GM12878 (cell line): ENCODE data around the gene NFATC1. TPM values are rescaled to one million over a fixed set of nuclear protein-coding genes. Genes with fewer than 3 reads are reported as not detected.

Experiments
- ATAC-seq: fragments of 200-7000 bp; cut with Tn5 transposase; 3 replicates; pipeline ENCODE4 v1.9.1; 2020; ENCODE audit warnings: mild to moderate bottlenecking, moderate library complexity
- BruUV-seq: library from RNA; stranded (reverse); fragments of 400-500 nt; replicated peaks from 2 replicates; lab custom pipeline; 2021; lab: Mats Ljungman, UMichigan
- CTCF ChIA-PET: fragments of 300-600 bp; sonication (Branson Sonifier 250); formaldehyde crosslinking; extraction: SDS; loops from one replicate; lab custom pipeline; 2021; ENCODE audit warnings: inconsistent platforms; lab: Yijun Ruan, JAX
- POLR2A ChIA-PET: fragments of 350-600 bp; formaldehyde crosslinking; extraction: SDS; loops from one replicate; lab custom pipeline; 2021; ENCODE audit warnings: inconsistent platforms; lab: Charles Lee
- RAD21 ChIA-PET: fragments of 300-600 bp; sonication (Branson Sonifier 250); formaldehyde crosslinking; loops from one replicate; lab custom pipeline; 2023; ENCODE audit warnings: antibody characterized with exemption; ENCODE audit not compliant: unreplicated experiment; lab: Charles Lee
- SMC1A ChIA-PET: fragments of 300-600 bp; sonication (Branson Sonifier 250); formaldehyde crosslinking; loops from one replicate; lab custom pipeline; 2023; ENCODE audit not compliant: unreplicated experiment, uncharacterized antibody; lab: Charles Lee
- DNase-seq: peaks from one replicate; pipeline ENCODE4 v3.0.0-alpha.2; 2011; ENCODE audit warnings: low read depth, low spot score
- FAIRE-seq: peaks from 3 replicates; lab custom pipeline; 2011; peaks lifted over from hg19 to GRCh38; lab: Jason Lieb, UNC
- H2AFZ ChIP-seq: 2 replicates; pipeline ENCODE4 v1.6.0; 2011; ENCODE audit warnings: low read depth, low read length, control low read depth; ENCODE audit not compliant: control insufficient read depth
- H3K27ac ChIP-seq: 2 replicates; pipeline ENCODE4 v1.5.1; 2011; ENCODE audit warnings: control low read depth; ENCODE audit not compliant: control insufficient read depth, insufficient read depth
- H3K27me3 ChIP-seq, 2 experiments: replicated peaks in 1 of 2; 2 replicates each; pipeline versions ENCODE4 v1.6.0 to v1.6.1; 2011; ENCODE audit warnings: low read length in 1 of 2; ENCODE audit not compliant: control insufficient read depth in 2 of 2, insufficient read depth in 2 of 2
- H3K36me3 ChIP-seq, 2 experiments: 2 replicates each; pipeline ENCODE4 v1.5.1; 2011; ENCODE audit warnings: low read length in 1 of 2; ENCODE audit not compliant: control insufficient read depth in 2 of 2, insufficient read depth in 2 of 2
- H3K4me1 ChIP-seq: 2 replicates; pipeline ENCODE4 v1.6.1; 2011; ENCODE audit warnings: mild to moderate bottlenecking, low read length, moderate library complexity, mixed read lengths; ENCODE audit not compliant: control insufficient read depth, insufficient read depth
- H3K4me2 ChIP-seq: 2 replicates; pipeline ENCODE4 v1.6.0; 2011; ENCODE audit warnings: control low read depth; ENCODE audit not compliant: control insufficient read depth, insufficient read depth
- H3K4me3 ChIP-seq: fragments of 200-600 bp; sonication (generic); 2 replicates; pipeline ENCODE4 v1.5.1; 2016
- H3K79me2 ChIP-seq: 2 replicates; pipeline ENCODE4 v1.6.0; 2011; ENCODE audit warnings: low read length; ENCODE audit not compliant: control insufficient read depth, insufficient read depth
- H3K9ac ChIP-seq: 2 replicates; pipeline ENCODE4 v1.8.0; 2011; ENCODE audit warnings: low read length, control low read depth, mixed read lengths; ENCODE audit not compliant: control insufficient read depth, insufficient read depth
- H3K9me3 ChIP-seq: replicated peaks from 3 replicates; pipeline ENCODE4 v1.5.1; 2011; ENCODE audit warnings: mild to moderate bottlenecking, low read length; ENCODE audit not compliant: control insufficient read depth, insufficient read depth
- H4K20me1 ChIP-seq: 2 replicates; pipeline ENCODE4 v1.6.0; 2011; ENCODE audit not compliant: control insufficient read depth, insufficient read depth
- BMI1 ChIP-seq: fragments of 450-650 bp; IDR thresholded peaks from 2 replicates; pipeline ENCODE4 v1.6.1; 2016; ENCODE audit warnings: mild to moderate bottlenecking, moderate library complexity, borderline replicate concordance
- KLF5 ChIP-seq: fragments of 450-650 bp; IDR thresholded peaks from 2 replicates; pipeline ENCODE4 v1.6.1; 2014; ENCODE audit warnings: mild to moderate bottlenecking; ENCODE audit not compliant: partially characterized antibody
- MEF2A ChIP-seq: IDR thresholded peaks from 2 replicates; pipeline ENCODE4 v1.6.1; 2011; ENCODE audit warnings: low read depth, mild to moderate bottlenecking, low read length, moderate library complexity; ENCODE audit not compliant: insufficient read depth
- MEF2B ChIP-seq: fragments of 450-650 bp; IDR thresholded peaks from 2 replicates; pipeline ENCODE4 v1.6.1; 2018; ENCODE audit warnings: mild to moderate bottlenecking, moderate library complexity; ENCODE audit not compliant: partially characterized antibody, poor library complexity, severe bottlenecking
- MTA2 ChIP-seq: fragments of 450-650 bp; IDR thresholded peaks from 2 replicates; pipeline ENCODE4 v1.6.1; 2016; ENCODE audit warnings: low read depth, mild to moderate bottlenecking, moderate library complexity
- MYC ChIP-seq: IDR thresholded peaks from 2 replicates; pipeline ENCODE4 v1.6.1; 2011; ENCODE audit warnings: mild to moderate bottlenecking, low read length, moderate library complexity, inconsistent platforms; ENCODE audit not compliant: insufficient read depth, insufficient replicate concordance, insufficient read length, severe bottlenecking
- NR2C1 ChIP-seq: fragments of 450-650 bp; IDR thresholded peaks from 2 replicates; pipeline ENCODE4 v1.6.1; 2017; ENCODE audit warnings: antibody characterized with exemption, mild to moderate bottlenecking, moderate library complexity
- POLR2A ChIP-seq: IDR thresholded peaks from 2 replicates; pipeline ENCODE4 v1.6.1; 2011; ENCODE audit warnings: low read depth, mild to moderate bottlenecking, low read length
- RELA ChIP-seq: fragments of 450-650 bp; IDR thresholded peaks from 2 replicates; pipeline ENCODE4 v1.8.0; 2014; ENCODE audit warnings: borderline replicate concordance; ENCODE audit not compliant: partially characterized antibody
- SIN3A ChIP-seq: IDR thresholded peaks from 2 replicates; pipeline ENCODE4 v1.6.1; 2012; ENCODE audit warnings: low read depth, low read length, improper control_type of control experiment
- SREBF1 ChIP-seq: IDR thresholded peaks from 2 replicates; pipeline ENCODE4 v1.6.1; 2012; ENCODE audit warnings: mild to moderate bottlenecking, low read length
- SREBF2 ChIP-seq: IDR thresholded peaks from 2 replicates; pipeline ENCODE4 v1.6.1; 2012; ENCODE audit warnings: mild to moderate bottlenecking, low read length
- YBX1 ChIP-seq: fragments of 450-650 bp; IDR thresholded peaks from 2 replicates; pipeline ENCODE4 v1.6.1; 2016; ENCODE audit warnings: antibody characterized with exemption
- ZBTB4 ChIP-seq: fragments of 450-650 bp; formaldehyde crosslinking; IDR thresholded peaks from 2 replicates; pipeline ENCODE4 v1.4.0; 2022; ENCODE audit warnings: mild to moderate bottlenecking, moderate library complexity
- WGBS: methylation state at CpG from one replicate; pipeline ENCODE4 v1.1.6; 2016; ENCODE audit warnings: low lambda C conversion rate; ENCODE audit not compliant: insufficient replicate concordance, insufficient coverage; ENCODE audit errors: missing lambda C conversion rate; 5-methylcytosine and 5-hydroxymethylcytosine counted together
- in situ Hi-C: fragments of 300-500 bp; cut with MboI; formaldehyde crosslinking; loops from 9 replicates; pipeline ENCODE4 v1.14.3; 2018; ENCODE audit warnings: mixed read lengths
- intact Hi-C: fragments of 100-400 bp; cut with micrococcal nuclease; formaldehyde crosslinking; loops from one replicate; pipeline ENCODE4 v1.14.2; 2022; ENCODE audit not compliant: unreplicated experiment
- polyA plus RNA-seq, 11 experiments: library from polyadenylated mRNA; depleted of rRNA in 4 of 11; unstranded in 6 of 11; stranded (reverse) in 5 of 11; fragments of >200 nt; fragmentation: Nextera tagmentation in 4 of 11; fragmentation: Illumina TruSeq in 1 of 11; extraction: Ambion mirVana in 4 of 11; extraction: Trizol in 1 of 11; gene quantifications; 1 replicate in 1 of 11; 2 replicates in 10 of 11; pipeline versions ENCODE4 v1.2.1 to v1.2.3, GENCODE V29; 2011 to 2016; ENCODE audit warnings: inconsistent platforms in 2 of 11, missing spikeins in 2 of 11, low read depth in 1 of 11
- total RNA-seq, 4 experiments: library from RNA; depleted of rRNA in 3 of 4; stranded (reverse); fragments of >200 nt in 3 of 4; fragmentation: Illumina TruSeq in 1 of 4; extraction: Trizol in 1 of 4; gene quantifications; 2 replicates each; pipeline versions ENCODE4 v1.2.1 to v1.2.3, GENCODE V29; 2013 to 2021

NFATC1 gene
- total and polyA plus RNA-seq, 10 of the 15 experiments (the other 5 are each of a cell fraction or from before 2014, with no cell fraction given) = 0.84 to 20.8 (median 5.1) TPM

GRCh38 chr18:79471597-79471996, 75.9 kb downstream of the NFATC1 start:
- BruUV-seq = no TSS peak
- Histone ChIP-seq H3K79me2 (no peaks in the 10 kb centered on the region), H3K4me1 (peaks cover 4% of the 10 kb centered on the region), H4K20me1 (no peaks in the 10 kb centered on the region), H3K9ac (no peak overlapping the region), H3K27ac (no peak overlapping the region), H2AFZ (no peak overlapping the region), H3K36me3 (no peaks in the 10 kb centered on the region; a peak in 1 of 4 replicates), H3K9me3 (peaks cover 2% of the 10 kb centered on the region; the same call in 1 of the 3 replicates), H3K4me2 (no peak overlapping the region), H3K27me3 (no peaks in the 10 kb centered on the region), H3K4me3 (no peak overlapping the region)
- no peak for FAIRE-seq
- in situ Hi-C loops (no loop called here), intact Hi-C loops (no loop called here)
- no peak for DNase-seq
- ChIA-PET SMC1A (no interaction called here), CTCF (no interaction called here), POLR2A (no interaction called here), RAD21 (no interaction called here)
- TF ChIP-seq SREBF1 = no peak
- TF ChIP-seq BMI1 = no peak
- no peak for TF ChIP-seq YBX1
- TF ChIP-seq MEF2B = no peak
- TF ChIP-seq ZBTB4 (CRISPR knock-in tag) = no peak
- TF ChIP-seq POLR2A = no peak
- no peak for TF ChIP-seq SREBF2
- no peak for TF ChIP-seq MEF2A
- no peak for TF ChIP-seq SIN3A
- no peak for TF ChIP-seq MTA2
- TF ChIP-seq KLF5 = no peak
- TF ChIP-seq NR2C1 = no peak
- TF ChIP-seq RELA = no peak
- no peak for TF ChIP-seq MYC
- no peak for ATAC-seq
- 93% methylated on average over 15 of the region's 16 CpGs for WGBS
